NOMO-1 treated with dmso at 0.1 percent for 144 hours (cell line): ENCODE results near the gene STK26.
"Not testable (repeated sequence)": the region's sequence is repeated elsewhere in the genome, so short reads cannot be mapped to it uniquely, and the experiment has no call there.

Experiments used
- DNase-seq: peaks from one replicate; lab custom pipeline; 2025; ENCODE audit not compliant: unreplicated experiment; lab: John Stamatoyannopoulos, UW

Gene STK26

GRCh38 chrX:132092439-132093065 is 69.5 kb downstream of the STK26 start:
- DNase-seq, result no peak

- DNase-seq, result no peak
Measured at GRCh38 chrX:132093239-132093860, 70.2 kb downstream of the STK26 start.

- no peak for DNase-seq
Measured at GRCh38 chrX:132094164-132094563, 71.1 kb downstream of the STK26 start.

- not testable (repeated sequence) for DNase-seq
Measured at GRCh38 chrX:132098704-132099103, 75.6 kb downstream of the STK26 start.

- no peak for DNase-seq
Measured at GRCh38 chrX:132101206-132101605, 78.1 kb downstream of the STK26 start.

GRCh38 chrX:132101799-132102198 is 78.7 kb downstream of the STK26 start:
- no peak for DNase-seq

- DNase-seq, result no peak
Measured at GRCh38 chrX:132107291-132107690, 84.2 kb downstream of the STK26 start.

- no peak for DNase-seq
Measured at GRCh38 chrX:132114607-132115006, 91.5 kb downstream of the STK26 start.

- no peak for DNase-seq
Measured at GRCh38 chrX:132115792-132116191, 92.7 kb downstream of the STK26 start.

GRCh38 chrX:132118358-132118757 is 95.3 kb downstream of the STK26 start:
- DNase-seq, result no peak

- no peak for DNase-seq
Measured at GRCh38 chrX:132119283-132119682, 96.2 kb downstream of the STK26 start.

- DNase-seq, result no peak
Measured at GRCh38 chrX:132119821-132120515, 96.9 kb downstream of the STK26 start.

- DNase-seq, result no peak
Measured at GRCh38 chrX:132120913-132121312, 97.8 kb downstream of the STK26 start.
